Progenitor cell of endocrine pancreas (in vitro differentiated cells): ENCODE results near the gene SNAI1. TPM values are rescaled to one million over a fixed set of nuclear protein-coding genes. Genes with fewer than 3 reads are reported as not detected.
"Not testable (repeated sequence)": the region's sequence is repeated elsewhere in the genome, so short reads cannot be mapped to it uniquely, and the experiment has no call there.

Experiments
- DNase-seq: peaks from one replicate; pipeline ENCODE4 v3.0.0; 2021; ENCODE audit warnings: low spot score; ENCODE audit not compliant: unreplicated experiment
- H3K27ac Mint-ChIP-seq: 2 replicates; pipeline ENCODE4 v1.8.0; 2021; ENCODE audit warnings: mild to moderate bottlenecking, moderate library complexity, mixed read lengths
- H3K27me3 Mint-ChIP-seq: 2 replicates; pipeline ENCODE4 v1.8.0; 2021; ENCODE audit warnings: mixed read lengths
- H3K36me3 Mint-ChIP-seq: 2 replicates; pipeline ENCODE4 v1.8.0; 2022; ENCODE audit warnings: mixed read lengths; ENCODE audit not compliant: insufficient read depth
- H3K4me1 Mint-ChIP-seq: 2 replicates; pipeline ENCODE4 v1.8.0; 2021; ENCODE audit warnings: low read depth, mixed read lengths
- H3K4me3 Mint-ChIP-seq: 2 replicates; pipeline ENCODE4 v1.8.0; 2021; ENCODE audit warnings: low read depth, mild to moderate bottlenecking, moderate library complexity, mixed read lengths
- H3K9me3 Mint-ChIP-seq: 2 replicates; pipeline ENCODE4 v1.8.0; 2021; ENCODE audit warnings: low read depth, mixed read lengths
- CTCF ChIP-seq: fragments of 200-600 bp; sonication (generic); IDR thresholded peaks from one replicate; pipeline ENCODE4 v1.5.0; 2021; ENCODE audit warnings: antibody characterized with exemption, mild to moderate bottlenecking; ENCODE audit not compliant: unreplicated experiment
- total RNA-seq: library from RNA; stranded (reverse); gene quantifications from 2 replicates; pipeline ENCODE4 v1.2.1, GENCODE V29; 2021

SNAI1 gene
- total RNA-seq, 1 donor from 2014 or later = 1.7 TPM

DNA sequence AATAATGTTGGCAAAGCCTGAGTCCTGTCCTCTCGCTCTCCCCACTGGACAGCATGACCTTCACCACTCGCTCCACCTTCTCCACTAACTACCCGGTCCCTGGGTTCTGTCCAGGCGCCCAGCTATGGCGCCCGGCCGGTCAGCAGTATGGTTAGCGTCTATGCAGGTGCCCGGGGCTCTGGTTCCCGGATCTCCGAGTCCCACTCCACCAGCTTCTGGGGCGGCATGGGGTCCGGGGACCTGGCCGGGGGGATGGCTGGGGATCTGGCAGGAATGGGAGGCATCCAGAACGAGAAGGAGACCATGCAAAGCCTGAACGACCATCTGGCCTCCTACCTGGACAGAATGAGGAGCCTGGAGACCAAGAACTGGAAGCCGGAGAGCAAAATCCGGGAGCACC, 26.1 kb upstream of the SNAI1 start:
- peaks cover 31% of the 10 kb centered on the region for H3K36me3 Mint-ChIP-seq
- H3K9me3 Mint-ChIP-seq = no peaks in the 10 kb centered on the region
- H3K4me3 Mint-ChIP-seq = no peak overlapping the region
- TF ChIP-seq CTCF = no peak
- no peaks in the 10 kb centered on the region for H3K27me3 Mint-ChIP-seq
- no peak overlapping the region for H3K27ac Mint-ChIP-seq
- no peak for DNase-seq
- no peaks in the 10 kb centered on the region for H3K4me1 Mint-ChIP-seq

DNA sequence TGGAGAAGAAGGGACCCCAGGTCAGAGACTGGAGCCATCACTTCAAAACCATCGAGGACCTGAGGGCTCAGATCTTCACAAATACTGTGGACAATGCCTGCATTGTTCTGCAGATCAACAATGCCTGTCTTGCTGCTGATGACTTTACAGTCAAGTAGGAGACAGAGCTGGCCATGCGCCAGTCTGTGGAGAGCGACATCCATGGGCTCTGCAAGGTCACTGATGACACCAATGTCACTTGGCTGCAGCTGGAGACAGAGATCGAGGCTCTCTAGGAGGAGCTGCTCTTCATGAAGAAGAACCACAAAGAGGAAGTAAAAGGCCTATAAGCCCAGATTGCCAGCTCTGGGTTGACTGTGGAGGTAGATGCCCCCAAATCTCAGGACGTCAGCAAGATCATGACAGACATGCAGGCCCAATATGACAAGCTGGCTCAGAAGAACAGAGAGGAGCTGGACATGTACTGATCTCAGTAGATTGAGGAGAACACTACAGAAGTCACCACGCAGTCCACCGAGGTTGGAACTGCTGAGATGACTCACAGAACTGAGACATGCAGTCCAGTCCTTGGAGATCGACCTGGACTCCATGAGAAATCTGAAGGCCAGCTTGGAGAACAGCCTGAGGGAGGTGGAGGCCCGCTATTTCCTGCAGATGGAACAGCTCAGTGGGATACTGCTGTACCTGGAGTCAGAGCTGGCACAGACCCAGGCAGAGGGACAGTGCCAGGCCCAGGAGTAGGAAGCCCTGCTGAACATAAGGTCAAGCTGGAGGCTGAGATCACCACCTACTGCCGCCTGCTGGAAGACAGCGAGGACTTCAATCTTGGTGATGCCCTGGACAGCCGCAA, 25.5 kb upstream of the SNAI1 start:
- peaks cover 29% of the 10 kb centered on the region for H3K36me3 Mint-ChIP-seq
- not testable (repeated sequence) for H3K27ac Mint-ChIP-seq, H3K4me3 Mint-ChIP-seq, H3K9me3 Mint-ChIP-seq, DNase-seq, H3K27me3 Mint-ChIP-seq, H3K4me1 Mint-ChIP-seq

GRCh38 chr20:49961413-49961812, 21.4 kb upstream of the SNAI1 start:
- no peak for DNase-seq
- no peak for TF ChIP-seq CTCF
- no peaks in the 10 kb centered on the region for H3K9me3 Mint-ChIP-seq
- peaks cover 22% of the 10 kb centered on the region for H3K36me3 Mint-ChIP-seq
- H3K4me1 Mint-ChIP-seq = peaks cover 16% of the 10 kb centered on the region
- H3K27ac Mint-ChIP-seq = no peak overlapping the region
- no peaks in the 10 kb centered on the region for H3K27me3 Mint-ChIP-seq
- H3K4me3 Mint-ChIP-seq = no peak overlapping the region

DNA sequence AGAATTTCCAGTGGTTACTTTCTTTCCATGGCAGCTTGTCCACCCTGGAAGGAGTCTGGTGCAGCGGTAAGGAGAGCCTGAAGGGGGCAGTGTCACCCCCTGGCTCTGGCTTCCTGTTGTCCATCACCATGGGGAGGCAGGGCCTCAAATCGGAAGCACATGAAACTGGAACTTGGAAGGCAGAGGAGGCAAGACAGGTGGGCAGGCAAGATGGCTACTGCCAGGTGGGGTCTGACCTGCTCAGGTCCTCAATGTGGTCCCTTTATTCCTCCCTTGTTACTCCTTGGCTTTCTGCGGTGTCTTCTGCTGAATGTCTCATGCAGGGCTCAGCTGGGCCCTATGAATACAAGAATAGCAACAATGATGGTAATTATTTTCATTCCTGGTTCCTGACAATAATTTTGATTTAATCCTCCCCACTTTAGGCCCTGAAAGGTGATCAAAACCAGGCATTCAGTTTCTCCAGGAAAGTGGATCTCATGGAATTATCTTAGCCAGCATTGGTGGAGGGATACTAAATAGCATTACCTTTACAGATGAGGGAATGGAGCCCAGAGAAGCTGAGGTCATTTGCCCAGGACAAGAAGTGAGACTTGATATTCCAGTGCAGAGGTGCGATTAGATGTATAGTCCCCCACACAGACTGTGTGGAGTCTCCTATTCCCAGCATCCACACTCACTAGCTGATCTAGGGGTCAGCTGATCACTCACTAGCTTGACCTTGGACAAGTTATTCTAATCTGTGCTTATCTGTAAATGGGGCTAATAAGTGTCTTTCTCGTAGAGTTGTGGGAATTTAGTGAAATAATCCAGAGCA, 17.6 kb upstream of the SNAI1 start:
- Mint-ChIP-seq H3K4me3 (no peak overlapping the region), H3K27me3 (no peaks in the 10 kb centered on the region), H3K9me3 (no peaks in the 10 kb centered on the region), H3K27ac (peak overlapping the region; percentile 96), H3K36me3 (peaks cover 4% of the 10 kb centered on the region), H3K4me1 (peaks cover 35% of the 10 kb centered on the region)
- TF ChIP-seq CTCF = peak; percentile 73
- peak; percentile 39 for DNase-seq

DNA sequence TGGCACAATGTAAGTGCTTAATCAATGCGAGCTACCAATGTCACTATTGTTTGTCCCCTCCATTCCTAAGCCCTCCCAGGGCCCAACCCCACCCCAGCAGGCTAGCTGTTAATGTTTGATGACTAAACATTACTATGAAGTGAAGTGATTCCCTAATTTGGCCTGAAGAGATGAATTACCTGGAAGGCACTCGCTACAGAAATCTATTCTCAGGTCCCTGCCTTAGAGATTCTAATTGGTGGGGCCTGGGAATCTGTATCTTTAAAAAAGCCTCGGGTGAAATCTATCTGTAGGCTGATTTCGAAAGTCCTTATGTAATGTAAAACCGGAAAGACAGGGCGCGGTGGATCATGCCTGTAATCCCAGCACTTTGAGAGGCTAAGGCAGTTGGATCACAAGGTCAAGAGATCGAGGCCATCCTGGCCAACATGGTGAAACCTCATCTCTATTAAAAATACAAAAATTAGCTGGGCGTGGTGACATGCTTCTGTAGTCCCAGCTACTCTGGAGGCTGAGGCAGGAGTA, 16.9 kb upstream of the SNAI1 start:
- Mint-ChIP-seq H3K4me1 (peaks cover 36% of the 10 kb centered on the region), H3K36me3 (peaks cover 3% of the 10 kb centered on the region), H3K4me3 (no peak overlapping the region), H3K27me3 (no peaks in the 10 kb centered on the region), H3K27ac (peak overlapping the region; percentile 96), H3K9me3 (no peaks in the 10 kb centered on the region)
- no peak for DNase-seq
- no peak for TF ChIP-seq CTCF
